Muscle of leg (tissue), 11 donors: ENCODE results near the gene TMC4. TPM values are rescaled to one million over a fixed set of nuclear protein-coding genes. Genes with fewer than 3 reads are reported as not detected.
"Not testable (repeated sequence)": the region's sequence is repeated elsewhere in the genome, so short reads cannot be mapped to it uniquely, and the experiment has no call there.

Experiments used
- DNase-seq: peaks from one replicate; pipeline ENCODE4 v3.0.0; 2013
- H3K27ac ChIP-seq: one replicate; pipeline ENCODE4 v1.5.1; 2013; ENCODE audit warnings: mild to moderate bottlenecking, low read length, control low read depth
- H3K27me3 ChIP-seq: one replicate; pipeline ENCODE4 v1.6.1; 2013; ENCODE audit warnings: low read length; ENCODE audit not compliant: control insufficient read depth, insufficient read depth
- H3K36me3 ChIP-seq: one replicate; pipeline ENCODE4 v1.6.1; 2013; ENCODE audit warnings: low read length; ENCODE audit not compliant: control insufficient read depth, insufficient read depth
- H3K4me1 ChIP-seq: one replicate; pipeline ENCODE4 v1.6.1; 2013; ENCODE audit warnings: low read length; ENCODE audit not compliant: control insufficient read depth, insufficient read depth
- H3K4me3 ChIP-seq: one replicate; pipeline ENCODE4 v1.5.1; 2013; ENCODE audit warnings: low read length, control low read depth
- H3K9me3 ChIP-seq: replicated peaks from 2 replicates; pipeline ENCODE4 v1.6.1; 2013; ENCODE audit warnings: low read depth, low read length; ENCODE audit not compliant: control insufficient read depth
- WGBS: methylation state at CpG from one replicate; pipeline ENCODE4 v1.1.5; 2013; ENCODE audit warnings: missing lambda C conversion rate; ENCODE audit not compliant: insufficient coverage; 5-methylcytosine and 5-hydroxymethylcytosine counted together
- polyA plus RNA-seq, 8 donors: library from polyadenylated mRNA; unstranded; fragments of 120-200 nt; gene quantifications; one replicate each; pipeline versions ENCODE4 v1.2.1 to v1.2.3, GENCODE V29; 2013; ENCODE audit warnings: inconsistent platforms in 1 of 8, low replicate concordance in 1 of 8; ENCODE audit not compliant: insufficient read length in 8 of 8, insufficient read depth in 1 of 8
- total RNA-seq: library from RNA; stranded (reverse); fragments of 120-200 nt; gene quantifications from one replicate; pipeline ENCODE4 v1.2.4, GENCODE V29; 2013

The TMC4 gene
- total and polyA plus RNA-seq, 9 donors: 1.5 to 8.0 (median 3.5) TPM

- DNase-seq: no peak
- WGBS: 72% methylated on average over 8 of the region's 12 CpGs
- Histone ChIP-seq H3K27ac (no peak overlapping the region), H3K4me1 (peaks cover 28% of the 10 kb centered on the region), H3K36me3 (peaks cover 27% of the 10 kb centered on the region), H3K4me3 (no peak overlapping the region), H3K9me3 (no peaks in the 10 kb centered on the region), H3K27me3 (no peaks in the 10 kb centered on the region)
Observed at GRCh38 chr19:54211235-54211634, 38.3 kb upstream of the TMC4 start.

- Histone ChIP-seq H3K4me3 (no peak overlapping the region), H3K27ac (peak overlapping the region; percentile 82), H3K4me1 (peaks cover 30% of the 10 kb centered on the region), H3K27me3 (no peaks in the 10 kb centered on the region), H3K9me3 (no peaks in the 10 kb centered on the region), H3K36me3 (peaks cover 39% of the 10 kb centered on the region)
- WGBS: 79% methylated on average over 8 of the region's 10 CpGs
- peak; percentile 69 for DNase-seq
Observed at GRCh38 chr19:54209811-54210494, 37.0 kb upstream of the TMC4 start.

GRCh38 chr19:54209058-54209810 is 36.3 kb upstream of the TMC4 start:
- 44% methylated on average over 23 of the region's 24 CpGs for whole genome bisulfite sequencing
- H3K27me3 ChIP-seq: no peaks in the 10 kb centered on the region
- peak overlapping the region; percentile 82 for H3K27ac ChIP-seq
- peaks cover 34% of the 10 kb centered on the region for H3K4me1 ChIP-seq
- no peaks in the 10 kb centered on the region for H3K9me3 ChIP-seq
- no peak overlapping the region for H3K4me3 ChIP-seq
- H3K36me3 ChIP-seq: peaks cover 46% of the 10 kb centered on the region
- DNase-seq: no peak

GRCh38 chr19:54208784-54209057 is 35.8 kb upstream of the TMC4 start:
- H3K4me3 ChIP-seq: no peak overlapping the region
- DNase-seq: no peak
- peaks cover 51% of the 10 kb centered on the region for H3K36me3 ChIP-seq
- no peaks in the 10 kb centered on the region for H3K27me3 ChIP-seq
- peaks cover 35% of the 10 kb centered on the region for H3K4me1 ChIP-seq
- no peaks in the 10 kb centered on the region for H3K9me3 ChIP-seq
- H3K27ac ChIP-seq: peak overlapping the region; percentile 82
- 40% methylated on average over 7 of the region's 8 CpGs for WGBS

- H3K9me3 ChIP-seq: no peaks in the 10 kb centered on the region
- peak; percentile 91 for DNase-seq
- H3K36me3 ChIP-seq: peaks cover 57% of the 10 kb centered on the region
- 57% methylated on average over 11 of the region's 18 CpGs for WGBS
- H3K27ac ChIP-seq: peak overlapping the region; percentile 82
- H3K27me3 ChIP-seq: no peaks in the 10 kb centered on the region
- no peak overlapping the region for H3K4me3 ChIP-seq
- H3K4me1 ChIP-seq: peaks cover 38% of the 10 kb centered on the region
Observed at GRCh38 chr19:54207983-54208783, 35.2 kb upstream of the TMC4 start.

GRCh38 chr19:54207676-54207982 is 34.7 kb upstream of the TMC4 start:
- H3K27me3 ChIP-seq: no peaks in the 10 kb centered on the region
- H3K27ac ChIP-seq: peak overlapping the region; percentile 78
- peaks cover 43% of the 10 kb centered on the region for H3K4me1 ChIP-seq
- no peak for DNase-seq
- no peak overlapping the region for H3K4me3 ChIP-seq
- WGBS: 72% methylated on average over 5 of the region's 5 CpGs
- H3K36me3 ChIP-seq: peaks cover 62% of the 10 kb centered on the region
- H3K9me3 ChIP-seq: no peaks in the 10 kb centered on the region

- peaks cover 67% of the 10 kb centered on the region for H3K36me3 ChIP-seq
- not testable (repeated sequence) for H3K27me3 ChIP-seq, H3K4me3 ChIP-seq, DNase-seq, H3K9me3 ChIP-seq
- peaks cover 47% of the 10 kb centered on the region for H3K4me1 ChIP-seq
- WGBS: 100% methylated on average over 2 of the region's 23 CpGs
- H3K27ac ChIP-seq: peak overlapping the region; percentile 78
Observed at GRCh38 chr19:54207193-54207592, 34.2 kb upstream of the TMC4 start.

GRCh38 chr19:54206831-54207177 is 33.8 kb upstream of the TMC4 start:
- Histone ChIP-seq H3K36me3 (peaks cover 71% of the 10 kb centered on the region), H3K27ac (peak overlapping the region; percentile 42), H3K4me1 (peaks cover 51% of the 10 kb centered on the region), H3K9me3 (no peaks in the 10 kb centered on the region), H3K4me3 (no peak overlapping the region), H3K27me3 (no peaks in the 10 kb centered on the region)
- no peak for DNase-seq
- 81% methylated on average over 11 of the region's 13 CpGs for WGBS

- Histone ChIP-seq H3K36me3 (peaks cover 76% of the 10 kb centered on the region), H3K27me3 (no peaks in the 10 kb centered on the region), H3K4me1 (peaks cover 56% of the 10 kb centered on the region), H3K27ac (no peak overlapping the region), H3K4me3 (no peak overlapping the region), H3K9me3 (no peaks in the 10 kb centered on the region)
- no peak for DNase-seq
- 87% methylated on average over 20 of the region's 27 CpGs for WGBS
Observed at GRCh38 chr19:54206030-54206830, 33.3 kb upstream of the TMC4 start.
